Natural killer cell (primary cell): Measurements from ENCODE around the gene CHST6. TPM values are rescaled to one million over a fixed set of nuclear protein-coding genes. Genes with fewer than 3 reads are reported as not detected.
A peak's percentile ranks its signal among the peaks of the same experiment; 100 is the strongest.

Experiments used
- ATAC-seq, 3 donors: fragments of 150-1000 bp in 2 of 3; fragments of 200-7000 bp in 1 of 3; cut with Tn5 transposase; 1 replicate in 1 of 3; 2 replicates in 2 of 3; pipeline ENCODE4 v1.10.0; 2021; ENCODE audit warnings: mild to moderate bottlenecking in 2 of 3, moderate library complexity in 2 of 3
- DNase-seq, 2 donors: peaks; one replicate each; pipeline versions ENCODE4 v3.0.0 to v3.0.0-alpha.2; 2013 to 2021; ENCODE audit warnings: mixed read lengths in 1 of 2
- H3K27ac ChIP-seq: one replicate; pipeline ENCODE4 v1.5.1; 2013; ENCODE audit warnings: mild to moderate bottlenecking, low read length
- H3K27me3 ChIP-seq: one replicate; pipeline ENCODE4 v1.6.1; 2013; ENCODE audit warnings: low read length; ENCODE audit not compliant: control insufficient read depth, insufficient read depth
- H3K36me3 ChIP-seq: one replicate; pipeline ENCODE4 v1.6.1; 2013; ENCODE audit warnings: low read length; ENCODE audit not compliant: control insufficient read depth, insufficient read depth
- H3K4me1 ChIP-seq: one replicate; pipeline ENCODE4 v1.6.1; 2013; ENCODE audit warnings: low read length; ENCODE audit not compliant: control insufficient read depth, insufficient read depth
- H3K4me3 ChIP-seq: one replicate; pipeline ENCODE4 v1.5.1; 2013; ENCODE audit warnings: low read length
- H3K9me3 ChIP-seq: one replicate; pipeline ENCODE4 v1.6.1; 2013; ENCODE audit warnings: low read length; ENCODE audit not compliant: control insufficient read depth, insufficient read depth
- H3K27ac Mint-ChIP-seq, 2 donors: one replicate each; pipeline ENCODE4 v1.8.0; 2022; ENCODE audit warnings: mild to moderate bottlenecking in 2 of 2, mixed read lengths in 2 of 2, moderate library complexity in 1 of 2
- H3K27me3 Mint-ChIP-seq, 2 donors: one replicate each; pipeline ENCODE4 v1.8.0; 2022; ENCODE audit warnings: low read depth in 2 of 2, mixed read lengths in 2 of 2
- H3K36me3 Mint-ChIP-seq: one replicate; pipeline ENCODE4 v1.8.0; 2022; ENCODE audit warnings: mixed read lengths
- H3K4me1 Mint-ChIP-seq, 2 donors: one replicate each; pipeline ENCODE4 v1.8.0; 2022; ENCODE audit warnings: mixed read lengths in 2 of 2
- H3K4me3 Mint-ChIP-seq: one replicate; pipeline ENCODE4 v1.8.0; 2022; ENCODE audit warnings: mild to moderate bottlenecking, moderate library complexity, mixed read lengths
- H3K9me3 Mint-ChIP-seq, 2 donors: one replicate each; pipeline ENCODE4 v1.8.0; 2022; ENCODE audit warnings: mixed read lengths in 2 of 2
- CTCF ChIP-seq: fragments of 200-600 bp; IDR thresholded peaks from one replicate; pipeline ENCODE4 v1.8.0; 2022; ENCODE audit warnings: antibody characterized with exemption
- WGBS: methylation state at CpG from one replicate; pipeline ENCODE4 v1.1.7; 2013; ENCODE audit warnings: missing lambda C conversion rate; ENCODE audit not compliant: insufficient coverage; 5-methylcytosine and 5-hydroxymethylcytosine counted together
- intact Hi-C: fragments of 100-400 bp; cut with micrococcal nuclease; formaldehyde crosslinking; loops from one replicate; pipeline ENCODE4 v1.14.2; 2022
- total RNA-seq, 4 donors: library from RNA; stranded (reverse); fragments of 120-200 nt in 1 of 4; gene quantifications; one replicate each; pipeline versions ENCODE4 v1.2.3 to v1.2.4, GENCODE V29; 2013 to 2022

Gene CHST6
- total RNA-seq, 3 donors from 2014 or later (not counting 1 experiment from before 2014, with no cell fraction given) = not detected

GRCh38 chr16:75455677-75456076 is 39.6 kb downstream of the CHST6 start:
- no peak overlapping the region for H3K27ac ChIP-seq
- ATAC-seq = no peak
- H3K27me3 ChIP-seq = no peaks in the 10 kb centered on the region
- H3K4me3 ChIP-seq = no peak overlapping the region
- H3K4me3 Mint-ChIP-seq = no peak overlapping the region
- H3K9me3 ChIP-seq = no peaks in the 10 kb centered on the region
- no peak for DNase-seq
- peaks cover 52 to 61% of the 10 kb centered on the region in 2 donors for H3K4me1 Mint-ChIP-seq
- H3K27ac Mint-ChIP-seq = peak overlapping the region in 1 of 2 donors; percentile 57
- H3K9me3 Mint-ChIP-seq = no peaks in the 10 kb centered on the region
- no peaks in the 10 kb centered on the region for H3K27me3 Mint-ChIP-seq
- H3K36me3 ChIP-seq = peaks cover 5% of the 10 kb centered on the region
- intact Hi-C loops = no loop called here
- TF ChIP-seq CTCF = no peak
- no peaks in the 10 kb centered on the region for H3K36me3 Mint-ChIP-seq
- no peaks in the 10 kb centered on the region for H3K4me1 ChIP-seq
- 96% methylated on average over 5 of the region's 5 CpGs for WGBS

DNA sequence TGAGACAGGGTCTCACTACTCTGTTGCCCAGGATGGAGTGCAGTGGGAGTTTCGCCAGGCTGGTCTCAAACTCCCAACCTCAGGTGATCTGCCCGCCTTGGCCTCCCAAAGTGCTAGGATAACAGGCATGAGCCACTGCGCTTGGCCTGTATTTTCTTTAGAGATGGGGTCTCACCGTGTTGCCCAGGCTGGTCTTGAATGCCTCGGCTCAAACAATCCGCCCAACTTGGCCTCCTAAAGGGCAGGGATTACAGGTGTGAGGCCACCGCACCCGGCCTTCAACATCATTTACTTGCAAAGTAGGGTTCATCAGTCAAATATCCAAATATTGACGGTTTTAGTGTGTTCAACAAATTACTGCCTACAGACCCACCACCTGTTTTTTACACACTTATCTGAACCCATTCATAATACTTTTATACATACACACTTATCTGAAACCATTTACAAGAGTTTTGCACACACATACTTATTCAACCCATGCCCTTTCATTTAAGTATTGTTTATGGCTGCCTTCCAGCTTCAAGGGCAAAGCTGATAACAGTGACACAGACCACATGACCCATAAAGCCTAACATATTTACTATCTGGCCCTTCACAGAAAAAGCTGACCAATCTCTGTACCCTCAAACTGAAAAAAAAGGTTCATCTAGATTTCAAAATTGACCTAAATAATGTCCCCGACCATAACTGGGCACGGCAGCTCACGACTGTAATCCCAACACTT is 42.6 kb downstream of the CHST6 start:
- H3K36me3 ChIP-seq = peaks cover 20% of the 10 kb centered on the region
- H3K9me3 ChIP-seq = no peaks in the 10 kb centered on the region
- H3K4me3 ChIP-seq = no peak overlapping the region
- TF ChIP-seq CTCF = no peak
- Mint-ChIP-seq H3K4me1 (peaks cover 32 to 40% of the 10 kb centered on the region in 2 donors), H3K36me3 (no peaks in the 10 kb centered on the region), H3K27ac (peak overlapping the region in 1 of 2 donors; percentile 31), H3K27me3 (no peaks in the 10 kb centered on the region), H3K9me3 (no peaks in the 10 kb centered on the region), H3K4me3 (no peak overlapping the region)
- 96% methylated on average over 12 of the region's 12 CpGs for WGBS
- intact Hi-C loops = no loop called here
- no peaks in the 10 kb centered on the region for H3K27me3 ChIP-seq
- ATAC-seq (no peak), DNase-seq (no peak)
- H3K4me1 ChIP-seq = no peaks in the 10 kb centered on the region
- H3K27ac ChIP-seq = no peak overlapping the region

DNA sequence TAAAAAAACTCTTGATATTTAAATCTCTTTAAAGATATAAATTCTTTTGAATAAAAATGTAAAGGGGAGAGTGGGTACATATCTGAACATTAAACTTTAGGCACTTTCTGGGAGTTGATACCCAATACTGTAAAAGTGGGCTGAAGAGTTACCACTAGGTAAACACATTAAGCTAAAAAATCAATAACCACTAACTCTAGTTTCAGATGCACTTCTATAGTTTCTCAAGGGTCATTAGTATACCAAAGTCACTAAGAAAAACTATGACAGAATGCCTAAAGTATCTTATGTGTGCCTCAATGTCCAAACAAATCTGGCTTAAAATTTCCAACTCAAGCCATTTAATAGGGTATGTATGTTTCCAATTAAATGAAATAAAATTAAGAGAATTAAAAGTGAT is 48.8 kb downstream of the CHST6 start:
- H3K4me3 Mint-ChIP-seq = no peak overlapping the region
- H3K27ac Mint-ChIP-seq = no peak overlapping the region
- H3K9me3 Mint-ChIP-seq = no peaks in the 10 kb centered on the region
- no peak for TF ChIP-seq CTCF
- Histone ChIP-seq H3K4me1 (no peaks in the 10 kb centered on the region), H3K9me3 (no peaks in the 10 kb centered on the region), H3K27ac (no peak overlapping the region), H3K36me3 (peaks cover 30% of the 10 kb centered on the region), H3K4me3 (no peak overlapping the region), H3K27me3 (no peaks in the 10 kb centered on the region)
- H3K27me3 Mint-ChIP-seq = no peaks in the 10 kb centered on the region
- no peak for DNase-seq
- intact Hi-C loops = no loop called here
- H3K36me3 Mint-ChIP-seq = no peaks in the 10 kb centered on the region
- H3K4me1 Mint-ChIP-seq = no peaks in the 10 kb centered on the region
- ATAC-seq = no peak

GRCh38 chr16:75445298-75445697 is 49.9 kb downstream of the CHST6 start:
- no peak for TF ChIP-seq CTCF
- Histone ChIP-seq H3K4me3 (no peak overlapping the region), H3K27ac (no peak overlapping the region), H3K36me3 (peaks cover 24% of the 10 kb centered on the region), H3K9me3 (no peaks in the 10 kb centered on the region), H3K4me1 (no peaks in the 10 kb centered on the region), H3K27me3 (no peaks in the 10 kb centered on the region)
- 97% methylated on average over 5 of the region's 5 CpGs for WGBS
- Mint-ChIP-seq H3K27me3 (no peaks in the 10 kb centered on the region), H3K4me1 (no peaks in the 10 kb centered on the region), H3K36me3 (no peaks in the 10 kb centered on the region), H3K27ac (no peak overlapping the region), H3K4me3 (no peak overlapping the region), H3K9me3 (no peaks in the 10 kb centered on the region)
- intact Hi-C loops = no loop called here
- DNase-seq (no peak), ATAC-seq (no peak)
